GM21367 (cell line): ENCODE measurements around the gene PSMC3.

Source experiments
- ATAC-seq: cut with Tn5 transposase; IDR thresholded peaks from one replicate; pipeline ENCODE4 v1.9.1; 2021; ENCODE audit not compliant: unreplicated experiment

PSMC3 gene

DNA sequence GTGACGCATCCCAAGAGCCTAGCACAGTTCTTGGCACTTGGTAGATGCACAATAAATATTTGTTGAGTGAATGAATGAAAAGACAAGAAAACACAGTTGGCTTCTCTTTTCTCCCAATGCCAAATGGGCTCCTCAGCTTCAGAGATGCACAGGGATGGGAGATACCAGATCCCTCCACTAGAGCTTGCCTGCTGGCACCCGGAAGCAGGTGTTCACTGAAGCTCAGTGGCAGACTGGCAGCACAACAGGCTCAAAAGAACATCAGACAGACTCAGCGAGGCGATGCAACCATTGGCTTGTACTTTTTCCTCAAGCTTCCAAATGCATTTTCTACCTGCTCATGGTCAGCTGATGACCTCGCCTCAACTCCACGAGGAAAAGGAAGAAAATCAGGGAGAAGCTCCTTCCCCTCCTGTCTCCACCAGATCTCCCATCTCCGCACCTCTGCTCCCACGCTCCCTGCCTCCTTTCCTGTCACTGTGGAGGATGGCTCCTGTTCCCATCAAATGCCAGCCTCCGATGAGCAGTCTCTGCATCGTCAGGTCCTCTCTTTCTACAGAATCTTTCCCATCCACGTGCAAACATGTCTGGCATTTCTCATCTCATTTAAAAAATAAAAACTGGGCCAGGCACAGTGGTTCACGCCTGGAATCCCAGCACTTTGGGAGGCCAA is 16.9 kb upstream of the PSMC3 start:
- no peak for ATAC-seq

DNA sequence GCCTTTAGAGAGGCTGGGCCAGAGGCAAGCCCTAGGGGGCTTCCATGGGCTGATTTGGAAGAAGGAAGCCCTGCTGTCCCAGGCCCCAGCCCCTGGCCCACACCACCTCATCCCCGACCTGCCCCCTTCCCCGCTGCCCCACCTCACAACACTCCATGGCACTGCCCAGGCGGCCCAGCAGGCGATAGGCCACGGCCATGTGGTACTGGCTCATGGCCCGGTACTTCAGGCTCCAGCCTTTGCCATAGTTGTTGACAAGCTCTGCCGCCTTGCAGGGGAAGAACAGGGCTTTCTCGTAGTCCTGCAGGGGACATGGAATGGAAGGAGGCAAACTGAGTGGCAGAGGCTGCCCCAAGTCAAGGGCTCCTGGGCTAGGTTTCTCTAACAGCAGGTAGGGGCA is 16.3 kb upstream of the PSMC3 start:
- no peak for ATAC-seq

DNA sequence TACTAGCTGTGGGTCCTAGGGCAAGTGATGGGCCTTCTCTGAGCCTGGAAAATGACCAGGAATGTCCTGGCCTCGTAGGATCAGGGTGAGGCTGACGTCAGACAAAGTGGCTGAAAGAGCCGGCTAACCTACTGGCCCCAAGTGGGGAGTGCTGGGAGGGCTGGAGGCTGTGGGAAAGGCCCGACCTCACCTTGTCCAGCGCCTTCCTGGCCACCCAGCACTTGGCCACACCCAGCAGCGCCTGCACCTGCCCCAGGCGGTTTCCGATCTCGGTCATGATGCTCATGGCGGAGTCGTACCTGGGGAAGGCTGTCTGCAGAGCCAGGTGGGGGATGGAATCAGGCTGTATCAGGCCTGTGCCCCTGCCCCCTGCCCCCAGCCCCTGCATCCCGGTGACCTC is 15.2 kb upstream of the PSMC3 start:
- ATAC-seq = no peak

DNA sequence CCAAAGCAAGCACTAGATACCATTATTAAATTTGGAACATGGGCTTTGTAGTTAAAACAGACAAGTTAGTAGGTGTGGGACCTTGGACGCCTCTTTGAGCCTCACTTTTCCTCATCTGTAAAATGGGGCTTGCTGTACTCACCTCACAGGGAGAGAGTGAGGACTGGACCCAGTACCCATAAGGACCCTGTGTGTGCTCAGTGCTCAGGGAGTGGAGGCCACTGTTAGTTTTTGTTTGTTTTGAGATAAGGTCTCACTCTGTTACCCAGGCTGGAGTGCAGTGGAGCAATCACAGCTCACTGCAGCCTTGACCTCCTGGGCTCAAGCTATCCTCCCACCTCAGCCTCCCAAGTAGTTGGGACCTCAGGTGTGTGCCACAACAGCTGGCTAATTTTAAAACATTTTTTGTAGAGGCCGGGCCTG is 13.8 kb upstream of the PSMC3 start:
- ATAC-seq = no peak

DNA sequence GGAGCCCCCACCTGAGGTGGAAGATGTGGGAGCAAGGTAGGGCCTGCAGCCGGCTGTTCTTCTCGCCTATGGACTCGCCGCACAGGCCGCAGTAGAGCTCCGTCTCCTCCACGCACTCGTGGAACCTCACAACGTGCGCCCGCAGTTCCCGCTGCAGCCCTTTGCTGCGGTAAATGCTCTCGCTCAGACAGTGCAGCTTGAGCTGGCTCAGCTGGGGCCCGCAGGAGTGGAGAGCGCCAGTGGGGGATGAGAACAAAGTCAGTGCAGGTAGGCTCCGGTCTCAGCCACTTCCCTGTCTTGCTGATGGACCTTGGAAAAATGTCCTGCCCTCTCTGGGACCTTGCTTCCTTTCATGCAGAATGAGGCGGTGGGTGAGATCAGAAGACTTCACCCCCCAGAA is 12.5 kb upstream of the PSMC3 start:
- ATAC-seq = no peak

DNA sequence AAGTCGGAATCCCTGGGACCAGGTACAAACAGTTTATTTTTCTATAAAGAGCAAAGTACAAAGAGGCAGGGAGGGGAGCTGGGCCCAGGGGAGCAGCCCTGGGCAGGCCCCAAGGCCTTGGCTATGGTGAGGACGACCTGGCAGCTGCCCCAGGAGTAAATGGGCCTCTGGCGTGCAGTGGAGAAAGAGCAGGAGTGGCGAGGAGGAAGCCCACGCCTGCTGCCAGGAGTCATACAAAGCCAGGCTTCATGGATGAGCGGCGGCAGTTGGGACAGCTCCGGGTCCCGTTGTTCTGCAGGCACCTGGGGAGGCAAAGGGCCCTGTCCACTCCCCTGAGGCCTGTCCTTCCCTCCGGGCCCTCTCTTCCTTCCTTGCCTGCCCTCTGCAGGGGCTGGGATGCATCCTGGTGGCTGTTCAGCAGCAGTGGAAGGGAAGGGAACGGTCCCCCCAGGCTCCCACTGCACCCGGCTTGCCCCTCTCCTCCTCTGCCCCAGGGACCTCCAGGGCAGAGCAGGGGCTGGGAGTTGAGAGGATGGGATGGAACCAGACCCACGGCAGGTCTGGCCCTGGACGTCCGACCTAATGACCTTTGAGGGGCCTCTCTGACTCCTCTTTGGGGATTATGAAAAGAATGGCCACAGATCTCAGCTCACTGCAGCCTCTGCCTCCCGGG is 11.6 kb upstream of the PSMC3 start:
- no peak for ATAC-seq

DNA sequence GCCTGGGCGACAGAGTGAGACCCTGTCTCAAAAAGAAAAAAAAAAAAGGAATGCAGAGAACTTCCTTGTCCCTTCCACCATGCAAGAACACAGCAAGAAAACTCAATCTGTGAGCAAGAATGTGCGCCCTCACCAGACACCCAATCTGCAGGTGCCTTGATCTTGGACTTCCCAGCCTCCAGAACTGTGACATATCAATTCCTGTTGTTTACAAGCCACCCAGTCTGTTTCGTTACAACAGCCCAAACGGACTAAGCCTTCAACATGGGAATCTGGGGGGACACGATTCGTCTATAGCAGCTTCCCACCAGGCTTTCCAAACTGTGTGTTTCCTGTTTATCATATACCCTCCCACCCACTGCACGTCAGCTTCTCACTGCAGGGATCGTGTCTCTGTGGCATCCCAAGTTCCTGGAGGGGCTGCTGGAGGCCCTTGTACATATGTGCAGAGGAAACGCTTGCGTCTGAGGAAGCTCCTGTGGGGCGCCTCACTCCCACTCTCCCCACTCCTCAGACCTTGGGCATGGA is 11.0 kb upstream of the PSMC3 start:
- no peak for ATAC-seq

DNA sequence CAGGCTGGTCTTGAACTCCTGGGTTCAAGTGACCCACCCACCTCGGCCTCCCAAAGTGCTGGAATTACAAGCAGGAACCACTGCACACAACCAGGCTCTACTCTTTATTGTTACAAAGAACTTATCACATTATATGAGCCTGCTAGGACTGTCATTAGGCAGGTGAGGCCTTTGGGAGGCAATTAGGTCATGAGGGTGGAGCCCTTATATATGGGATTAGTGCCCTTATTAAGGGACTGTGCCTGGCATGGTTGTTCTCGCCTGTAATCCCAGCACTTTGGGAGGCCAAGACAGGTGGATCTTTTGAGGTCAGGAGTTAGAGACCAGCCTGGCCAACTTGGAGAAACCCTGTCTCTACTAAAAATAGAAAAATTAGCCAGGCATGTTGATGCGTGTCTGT is 10.5 kb upstream of the PSMC3 start:
- no peak for ATAC-seq

DNA sequence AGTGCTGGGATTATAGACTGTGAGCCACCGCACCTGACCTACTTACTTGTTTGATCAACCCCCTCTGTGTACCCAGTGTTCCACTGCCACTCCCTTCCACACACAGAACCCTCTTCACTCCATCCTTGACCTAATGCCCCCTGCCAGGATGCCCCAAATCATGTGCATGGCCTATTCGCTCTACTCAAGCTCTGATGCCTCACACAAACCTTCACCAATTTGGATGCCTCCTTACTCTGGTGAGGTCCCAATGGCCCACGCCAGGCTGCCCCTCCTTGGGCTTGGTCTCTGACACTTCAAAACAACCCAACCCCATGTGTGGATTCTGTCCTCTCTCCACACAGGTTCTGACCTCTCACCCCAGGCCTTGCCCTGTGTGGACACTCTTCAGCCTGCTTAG is 9.4 kb upstream of the PSMC3 start:
- no peak for ATAC-seq

DNA sequence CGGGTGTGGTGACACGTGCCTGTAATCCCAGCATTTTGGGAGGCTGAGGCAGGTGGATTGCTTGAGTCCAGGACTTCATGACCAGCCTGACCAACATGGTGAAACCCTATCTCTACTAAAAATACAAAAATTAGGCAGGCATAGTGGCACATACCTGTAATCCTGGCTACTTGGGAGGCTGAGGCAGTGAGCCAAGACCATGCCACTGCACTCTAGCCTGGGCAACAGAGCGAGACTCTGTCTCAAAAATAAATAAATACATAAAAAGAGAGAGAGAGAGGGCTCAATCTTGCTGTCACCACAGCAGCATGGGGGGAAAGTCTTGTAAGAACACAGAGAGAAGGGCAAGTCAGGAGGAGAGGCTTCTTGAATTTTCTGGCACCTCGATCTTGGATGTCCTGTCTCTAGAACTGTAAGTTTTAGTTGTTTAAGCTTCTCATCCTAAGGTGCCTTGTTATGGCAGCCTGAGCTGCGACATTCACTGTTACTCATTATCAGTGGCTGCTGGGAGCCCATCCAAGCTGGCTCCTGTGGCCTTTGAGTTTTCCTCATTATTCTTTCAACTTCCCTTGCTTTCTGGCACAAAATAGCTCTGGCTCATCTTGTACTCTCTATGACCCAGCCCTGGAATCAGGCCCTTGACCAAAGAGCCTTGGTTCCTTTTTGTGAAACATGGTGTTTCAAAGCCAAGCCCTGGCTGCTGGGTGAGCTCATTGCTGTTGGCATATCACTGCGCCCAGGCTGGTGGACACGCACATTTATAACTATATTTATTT is 8.0 kb upstream of the PSMC3 start:
- ATAC-seq = no peak

DNA sequence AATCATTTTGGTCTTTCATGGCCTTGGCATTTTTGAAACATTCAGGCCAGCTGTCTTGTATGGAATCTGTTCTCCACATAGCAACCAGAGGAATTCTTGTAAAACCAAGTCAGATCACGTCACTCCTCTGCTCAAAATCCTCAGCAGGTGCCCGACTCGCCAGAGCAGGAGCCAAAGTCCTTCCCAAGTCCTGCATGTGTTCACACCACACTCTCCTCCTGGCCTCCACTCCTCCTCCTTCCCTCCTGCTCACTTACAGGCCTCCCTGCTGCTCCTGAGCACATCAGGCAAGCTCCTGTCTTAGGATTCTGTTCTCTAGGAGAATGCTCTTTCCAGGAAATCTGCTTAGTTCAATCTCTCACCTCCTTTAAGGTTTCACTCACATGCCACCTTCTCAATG is 6.9 kb upstream of the PSMC3 start:
- ATAC-seq = no peak

DNA sequence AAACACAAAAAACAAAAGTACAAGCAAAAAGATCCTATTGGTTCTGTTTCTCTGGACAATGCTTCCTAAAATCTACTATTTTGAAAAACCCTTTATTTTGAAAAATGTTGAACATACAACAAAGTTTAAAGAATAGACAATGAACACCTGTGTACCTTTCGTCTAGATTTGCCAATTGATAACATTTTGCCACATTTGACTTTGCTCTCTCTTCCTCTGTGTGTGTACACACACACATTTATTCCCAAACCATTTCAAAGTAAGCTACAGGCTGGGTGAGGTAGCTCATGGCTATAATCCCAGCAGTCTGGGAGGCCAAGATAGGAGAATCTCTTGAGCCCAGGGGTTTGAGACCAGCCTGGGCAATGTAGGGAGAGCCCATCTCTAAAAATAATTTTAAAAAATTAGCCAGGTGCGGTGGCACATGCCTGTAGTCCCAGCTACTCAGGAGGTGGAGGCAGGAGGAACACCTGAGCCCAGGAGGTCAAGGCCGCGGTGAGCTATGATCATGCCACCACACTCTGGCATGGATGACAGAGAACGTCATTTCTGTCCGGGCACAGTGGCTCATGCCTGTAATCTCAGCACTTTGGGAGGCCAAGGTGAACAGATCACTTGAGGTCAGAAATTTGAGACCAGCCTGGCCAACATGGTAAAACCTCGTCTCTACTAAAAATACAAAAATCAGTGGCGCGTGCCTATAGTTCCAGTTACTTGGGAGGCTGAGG is 5.3 kb upstream of the PSMC3 start:
- ATAC-seq = no peak

DNA sequence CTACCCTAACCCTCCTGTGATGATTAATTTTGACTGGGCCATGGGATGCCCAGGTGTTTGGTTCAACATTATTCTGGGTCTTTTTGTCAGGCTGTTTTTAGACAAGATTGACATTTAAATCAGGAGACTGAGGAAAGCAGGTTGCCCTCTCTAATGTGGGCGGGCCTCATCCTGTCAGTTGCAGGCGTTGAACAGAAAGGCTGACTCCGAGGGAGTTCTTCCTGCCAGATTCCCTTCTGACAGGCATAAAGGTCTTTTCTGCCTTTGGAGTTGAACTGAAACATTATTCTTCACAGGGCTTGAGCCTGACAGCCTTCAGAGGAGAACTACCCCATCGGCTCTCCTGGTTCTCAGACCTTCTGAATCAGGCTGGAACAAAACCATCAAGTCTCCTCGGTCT is 4.3 kb upstream of the PSMC3 start:
- no peak for ATAC-seq

DNA sequence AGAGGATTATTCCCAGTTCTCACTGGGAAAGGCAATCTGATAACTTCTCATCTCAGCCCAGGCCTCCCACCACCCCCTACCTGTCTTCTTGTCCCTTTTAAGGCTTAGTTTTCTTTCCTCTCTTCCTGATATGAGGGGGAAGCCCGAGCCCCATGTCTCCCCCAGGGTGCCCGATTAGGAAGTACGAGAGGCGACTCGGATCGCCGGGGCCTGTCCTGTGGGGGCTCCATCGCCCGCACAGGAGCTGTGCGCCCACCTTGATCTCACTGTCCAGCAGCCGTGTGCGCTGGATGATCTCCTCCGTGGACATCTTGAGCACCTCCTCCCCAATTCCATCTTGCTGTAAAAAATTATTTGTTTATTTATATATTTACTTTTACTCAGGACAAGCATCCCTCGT is 628 bp downstream of the PSMC3 start:
- no peak for ATAC-seq

DNA sequence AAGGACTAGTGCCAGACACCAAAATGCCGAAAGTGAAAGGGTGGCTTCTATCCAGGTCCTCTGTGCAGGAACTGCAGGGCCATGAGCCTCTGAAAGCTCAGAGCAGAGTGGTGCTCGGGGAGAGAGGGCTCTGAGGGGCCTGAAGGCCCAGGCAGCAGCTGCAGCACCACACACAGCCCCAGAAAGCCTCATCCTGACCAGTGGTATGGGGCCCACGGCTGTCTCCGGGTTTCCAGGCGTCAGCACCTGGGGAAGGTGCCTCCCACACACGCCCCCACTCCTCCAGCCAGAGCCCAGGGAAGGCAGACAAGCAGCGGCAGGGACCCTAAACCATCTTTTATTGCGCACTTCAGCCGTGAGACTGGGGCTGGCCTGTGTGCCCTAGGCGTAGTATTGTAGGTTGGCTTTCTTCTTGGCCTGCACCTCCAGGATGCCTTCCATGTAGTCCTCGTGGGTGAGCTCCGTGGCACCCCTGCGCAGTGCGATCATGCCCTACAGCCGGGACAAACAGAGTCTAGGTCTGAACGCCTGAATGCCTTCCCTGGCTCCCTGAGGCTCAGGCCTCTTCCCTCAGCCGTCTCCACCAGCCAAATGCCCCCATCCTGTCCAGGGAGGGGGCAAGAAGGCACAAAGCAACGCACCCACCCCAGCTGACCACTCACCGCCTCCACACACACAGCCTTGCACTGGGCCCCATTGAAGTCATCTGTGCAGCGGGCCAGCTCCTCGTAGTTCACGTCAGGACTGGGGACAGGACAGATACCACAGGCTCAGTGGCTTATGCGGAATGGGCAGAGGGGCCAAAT is 7.6 kb downstream of the PSMC3 start:
- no peak for ATAC-seq

DNA sequence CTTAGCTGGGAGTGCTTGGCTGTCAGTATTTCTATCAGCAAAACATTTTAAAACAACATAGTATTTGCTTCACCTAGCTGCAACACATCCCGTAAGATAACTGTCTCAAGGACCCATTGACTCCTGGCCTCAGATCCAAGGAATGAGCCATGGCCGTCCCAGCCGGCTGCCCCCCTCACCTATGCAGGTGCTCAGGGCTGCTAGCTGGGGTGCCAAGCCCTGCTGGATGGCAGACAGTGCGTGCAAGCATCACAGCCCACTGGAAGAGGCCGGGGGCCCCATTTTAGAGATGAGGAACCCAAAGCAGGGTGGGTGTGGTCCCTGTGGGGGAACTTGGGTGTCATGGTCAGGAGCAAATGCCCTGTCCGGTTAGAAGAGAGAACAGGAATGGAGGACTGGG is 8.5 kb downstream of the PSMC3 start:
- ATAC-seq = no peak

DNA sequence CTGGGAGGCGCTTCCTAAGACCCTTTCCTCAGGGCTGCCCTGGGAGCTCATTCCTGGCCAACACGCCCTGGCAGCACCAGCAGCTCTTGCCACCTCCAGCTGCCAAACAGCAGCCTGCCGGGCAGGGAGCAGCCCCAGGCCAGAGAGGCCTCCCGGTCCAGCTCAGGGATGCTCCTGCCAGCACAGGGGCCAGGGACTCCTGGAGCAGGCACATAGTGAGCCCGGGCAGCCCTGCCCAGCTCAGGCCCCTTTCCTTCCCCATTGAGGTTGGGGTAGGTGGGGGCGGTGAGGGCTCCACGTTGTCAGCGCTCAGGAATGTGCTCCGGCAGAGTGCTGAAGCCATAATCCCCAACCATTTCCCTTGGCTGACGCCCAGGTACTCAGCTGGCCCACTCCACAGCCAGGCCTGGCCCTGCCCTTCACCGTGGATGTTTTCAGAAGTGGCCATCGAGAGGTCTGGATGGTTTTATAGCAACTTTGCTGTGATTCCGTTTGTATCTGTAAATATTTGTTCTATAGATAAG is 10.2 kb downstream of the PSMC3 start:
- ATAC-seq = no peak

DNA sequence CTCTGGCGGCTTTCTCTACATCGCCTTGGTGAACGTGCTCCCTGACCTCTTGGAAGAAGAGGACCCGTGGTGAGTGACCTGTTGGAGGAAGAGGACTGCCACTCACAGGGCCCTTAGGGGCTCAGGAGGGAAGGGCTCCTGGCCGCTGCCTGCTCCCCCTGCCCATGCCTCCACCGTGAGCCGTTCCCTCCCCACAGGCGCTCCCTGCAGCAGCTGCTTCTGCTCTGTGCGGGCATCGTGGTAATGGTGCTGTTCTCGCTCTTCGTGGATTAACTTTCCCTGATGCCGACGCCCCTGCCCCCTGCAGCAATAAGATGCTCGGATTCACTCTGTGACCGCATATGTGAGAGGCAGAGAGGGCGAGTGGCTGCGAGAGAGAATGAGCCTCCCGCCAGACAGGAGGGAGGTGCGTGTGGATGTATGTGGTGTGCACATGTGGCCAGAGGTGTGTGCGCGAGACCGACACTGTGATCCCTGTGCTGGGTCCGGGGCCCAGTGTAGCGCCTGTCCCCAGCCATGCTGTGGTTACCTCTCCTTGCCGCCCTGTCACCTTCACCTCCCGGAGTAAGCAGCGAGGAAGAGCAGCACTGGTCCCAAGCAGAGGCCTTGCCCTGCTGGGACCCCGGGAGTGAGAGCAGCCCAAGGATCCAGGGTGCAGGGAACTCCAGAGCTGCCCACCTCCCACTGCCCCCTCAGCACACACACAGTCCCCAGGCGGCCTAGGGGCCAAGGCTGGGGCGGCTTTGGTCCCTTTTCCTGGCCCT is 11.0 kb downstream of the PSMC3 start:
- no peak for ATAC-seq

DNA sequence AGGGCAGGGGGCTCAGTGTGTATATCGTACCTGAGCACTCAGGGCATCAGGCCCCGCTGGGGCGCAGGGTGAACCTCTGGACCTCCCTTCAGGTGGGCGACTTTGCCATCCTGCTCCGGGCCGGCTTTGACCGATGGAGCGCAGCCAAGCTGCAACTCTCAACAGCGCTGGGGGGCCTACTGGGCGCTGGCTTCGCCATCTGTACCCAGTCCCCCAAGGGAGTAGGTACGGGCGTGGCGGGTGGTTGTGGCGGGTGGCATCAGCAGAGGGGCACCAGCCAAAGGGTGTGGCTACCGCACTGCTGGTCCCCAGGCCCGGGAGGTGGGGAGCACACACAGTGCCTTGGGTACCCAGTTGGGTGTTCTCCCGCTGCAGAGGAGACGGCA is 11.6 kb downstream of the PSMC3 start:
- ATAC-seq = no peak
